IPS-20b (cell line): ENCODE data around the gene FAN1.

Source experiments
- H3K27ac ChIP-seq: one replicate; pipeline ENCODE4 v1.5.1; 2013; ENCODE audit warnings: low read length
- H3K27me3 ChIP-seq: 2 replicates; pipeline ENCODE4 v1.6.1; 2013; ENCODE audit warnings: mild to moderate bottlenecking, low read length, inconsistent platforms; ENCODE audit not compliant: insufficient read depth
- H3K36me3 ChIP-seq: 2 replicates; pipeline ENCODE4 v1.6.1; 2013; ENCODE audit warnings: low read depth, mild to moderate bottlenecking, inconsistent platforms, low read length, moderate library complexity; ENCODE audit not compliant: insufficient read depth
- H3K4me1 ChIP-seq: 2 replicates; pipeline ENCODE4 v1.6.1; 2013; ENCODE audit warnings: mild to moderate bottlenecking, control low read depth, inconsistent platforms, low read length, moderate library complexity; ENCODE audit not compliant: insufficient read depth
- H3K4me3 ChIP-seq: 2 replicates; pipeline ENCODE4 v1.5.1; 2013; ENCODE audit warnings: mild to moderate bottlenecking, low read length, inconsistent platforms
- H3K9ac ChIP-seq: 2 replicates; pipeline ENCODE4 v1.6.1; 2013; ENCODE audit warnings: low read depth, mild to moderate bottlenecking, inconsistent platforms, low read length, moderate library complexity
- H3K9me3 ChIP-seq: 2 replicates; pipeline ENCODE4 v1.6.1; 2013; ENCODE audit warnings: mild to moderate bottlenecking, low read depth, low read length, inconsistent platforms; ENCODE audit not compliant: insufficient read depth

Gene FAN1

GRCh38 chr15:30933293-30933692, 29.6 kb downstream of the FAN1 start:
- Histone ChIP-seq H3K27ac (no peak overlapping the region), H3K36me3 (peaks cover 71% of the 10 kb centered on the region), H3K27me3 (no peaks in the 10 kb centered on the region), H3K4me3 (no peak overlapping the region), H3K4me1 (no peaks in the 10 kb centered on the region), H3K9ac (no peak overlapping the region), H3K9me3 (no peaks in the 10 kb centered on the region)

GRCh38 chr15:30939161-30939560, 35.4 kb downstream of the FAN1 start:
- H3K4me3 ChIP-seq: no peak overlapping the region
- no peaks in the 10 kb centered on the region for H3K4me1 ChIP-seq
- H3K27me3 ChIP-seq: no peaks in the 10 kb centered on the region
- H3K27ac ChIP-seq: no peak overlapping the region
- H3K9ac ChIP-seq: no peak overlapping the region
- H3K36me3 ChIP-seq: peaks cover 97% of the 10 kb centered on the region
- H3K9me3 ChIP-seq: no peaks in the 10 kb centered on the region

- H3K4me1 ChIP-seq: no peaks in the 10 kb centered on the region
- H3K4me3 ChIP-seq: no peak overlapping the region
- H3K9me3 ChIP-seq: no peaks in the 10 kb centered on the region
- no peaks in the 10 kb centered on the region for H3K27me3 ChIP-seq
- H3K36me3 ChIP-seq: peaks cover 87% of the 10 kb centered on the region
- H3K27ac ChIP-seq: no peak overlapping the region
- no peak overlapping the region for H3K9ac ChIP-seq
These were observed 36.6 kb downstream of the FAN1 start for GRCh38 chr15:30940359-30940758.

GRCh38 chr15:30941520-30941919, 37.8 kb downstream of the FAN1 start:
- no peaks in the 10 kb centered on the region for H3K27me3 ChIP-seq
- no peak overlapping the region for H3K4me3 ChIP-seq
- no peak overlapping the region for H3K9ac ChIP-seq
- no peaks in the 10 kb centered on the region for H3K9me3 ChIP-seq
- H3K4me1 ChIP-seq: no peaks in the 10 kb centered on the region
- H3K36me3 ChIP-seq: peaks cover 85% of the 10 kb centered on the region
- no peak overlapping the region for H3K27ac ChIP-seq

- Histone ChIP-seq H3K4me3 (no peak overlapping the region), H3K9ac (no peak overlapping the region), H3K36me3 (peaks cover 83% of the 10 kb centered on the region), H3K9me3 (no peaks in the 10 kb centered on the region), H3K4me1 (peaks cover 3% of the 10 kb centered on the region; the same call in 1 of the 2 replicates), H3K27me3 (no peaks in the 10 kb centered on the region), H3K27ac (no peak overlapping the region)
These were observed 40.1 kb downstream of the FAN1 start for GRCh38 chr15:30943654-30944335.

GRCh38 chr15:30953183-30953582, 49.5 kb downstream of the FAN1 start:
- Histone ChIP-seq H3K36me3 (peaks cover 80% of the 10 kb centered on the region), H3K9ac (no peak overlapping the region), H3K27ac (no peak overlapping the region), H3K4me1 (peaks cover 6% of the 10 kb centered on the region), H3K27me3 (no peaks in the 10 kb centered on the region), H3K4me3 (no peak overlapping the region), H3K9me3 (no peaks in the 10 kb centered on the region)

GRCh38 chr15:30953731-30954378, 50.1 kb downstream of the FAN1 start:
- Histone ChIP-seq H3K27ac (no peak overlapping the region), H3K27me3 (no peaks in the 10 kb centered on the region), H3K36me3 (peaks cover 81% of the 10 kb centered on the region)

GRCh38 chr15:30954674-30955073, 51.0 kb downstream of the FAN1 start:
- H3K4me1 ChIP-seq: peaks cover 6% of the 10 kb centered on the region
- no peaks in the 10 kb centered on the region for H3K27me3 ChIP-seq
- H3K4me3 ChIP-seq: no peak overlapping the region
- H3K9ac ChIP-seq: no peak overlapping the region
- H3K9me3 ChIP-seq: no peaks in the 10 kb centered on the region
- H3K36me3 ChIP-seq: peaks cover 81% of the 10 kb centered on the region
- H3K27ac ChIP-seq: no peak overlapping the region

More at GRCh38 chr15:30953731-30954378, 50.1 kb downstream of the FAN1 start:
- Histone ChIP-seq H3K9me3 (no peaks in the 10 kb centered on the region), H3K9ac (no peak overlapping the region), H3K4me3 (no peak overlapping the region), H3K4me1 (peaks cover 6% of the 10 kb centered on the region)

- H3K36me3 ChIP-seq: peaks cover 75% of the 10 kb centered on the region
- H3K4me3 ChIP-seq: no peak overlapping the region
These were observed 52.8 kb downstream of the FAN1 start for GRCh38 chr15:30956216-30957124.

GRCh38 chr15:30958219-30958618, 54.5 kb downstream of the FAN1 start:
- no peaks in the 10 kb centered on the region for H3K4me1 ChIP-seq
- H3K9me3 ChIP-seq: no peaks in the 10 kb centered on the region
- peaks cover 59% of the 10 kb centered on the region for H3K36me3 ChIP-seq
- no peak overlapping the region for H3K9ac ChIP-seq
- H3K27ac ChIP-seq: no peak overlapping the region
- H3K27me3 ChIP-seq: no peaks in the 10 kb centered on the region
- H3K4me3 ChIP-seq: no peak overlapping the region

More at GRCh38 chr15:30956216-30957124, 52.8 kb downstream of the FAN1 start:
- H3K9me3 ChIP-seq: no peaks in the 10 kb centered on the region
- no peaks in the 10 kb centered on the region for H3K27me3 ChIP-seq
- H3K9ac ChIP-seq: no peak overlapping the region
- peaks cover 6% of the 10 kb centered on the region for H3K4me1 ChIP-seq
- no peak overlapping the region for H3K27ac ChIP-seq

GRCh38 chr15:30962079-30962478, 58.4 kb downstream of the FAN1 start:
- Histone ChIP-seq H3K27me3 (no peaks in the 10 kb centered on the region), H3K36me3 (peaks cover 52% of the 10 kb centered on the region), H3K4me1 (no peaks in the 10 kb centered on the region), H3K9ac (no peak overlapping the region), H3K4me3 (no peak overlapping the region), H3K27ac (no peak overlapping the region), H3K9me3 (no peaks in the 10 kb centered on the region)
